ENCODE results near the gene GPR78. TPM values are rescaled to one million over a fixed set of nuclear protein-coding genes. Genes with fewer than 3 reads are reported as not detected.

GPR78 gene
- total and polyA plus RNA-seq, 2 of the 13 experiments (the other 11 are each of a cell fraction or from before 2014, with no cell fraction given), result 0.01 to 0.07 TPM

GRCh38 chr4:8547108-8547911, 32.9 kb upstream of the GPR78 start:
- Histone ChIP-seq H3K36me3 (replicated peaks in 1 of 2; ENCODE audit: control insufficient read depth in 1 of 2, insufficient read depth in 2 of 2, low read length in 2 of 2) (no peaks in the 10 kb centered on the region), H3K4me3 (replicated peaks in 1 of 3; ENCODE audit: insufficient read depth in 1 of 3, low read depth in 2 of 3, low read length in 3 of 3) (no peak overlapping the region), H3K9me3 (ENCODE audit: low read length) (no peaks in the 10 kb centered on the region), H2AFZ (ENCODE audit: low read length) (no peak overlapping the region), H3K9ac (ENCODE audit: insufficient read depth, low read depth, low read length) (no peak overlapping the region), H3K79me2 (ENCODE audit: insufficient read depth, low read length) (no peaks in the 10 kb centered on the region), H3K27me3 (ENCODE audit: control insufficient read depth in 1 of 2, insufficient read depth in 2 of 2, low read length in 2 of 2) (peaks cover 2 to 43% of the 10 kb centered on the region in 2 experiments), H4K20me1 (ENCODE audit: insufficient read depth, low read length) (no peaks in the 10 kb centered on the region), H3K4me1 (ENCODE audit: insufficient read depth, low read length) (no peaks in the 10 kb centered on the region), H3K4me2 (ENCODE audit: low read depth, low read length) (no peak overlapping the region), H3K27ac (ENCODE audit: extremely low read length, insufficient read depth, low read length) (no peak overlapping the region)
- ATAC-seq, result peak; percentile 49; the same call in 2 of the 3 replicates
- no peak for FAIRE-seq
- ChIA-PET CTCF (ENCODE audit: low intra/inter-chr PET ratio, low total read pairs) (interaction anchor here (1.8 kb wide), 1 partner anchor 79 kb away, joined by 11 read pairs; no protein-coding TSS in a partner anchor), POLR2A (no interaction called here)
- no TSS peak for BruUV-seq (replicated peaks)
- in situ Hi-C loops (cut with HindIII; ENCODE audit: extremely low pct_ligation_motif_present, low pct_unique_long_range_greater_than_20kb) (loop anchor here (10.0 kb wide), 1 partner anchor 73 kb away; no protein-coding TSS in a partner anchor), intact Hi-C loops (cut with micrococcal nuclease; ENCODE audit: unreplicated experiment) (no loop called here)
- no peak for TF ChIP-seq BATF2 (CRISPR knock-in tag; IDR thresholded peaks at IDR 0.05)
- TF ChIP-seq ZNF629 (CRISPR knock-in tag; conservative IDR thresholded peaks at IDR 0.05), result peak; percentile 48; the same call in 1 of the 2 replicates
- TF ChIP-seq ZC3H4 (CRISPR knock-in tag; IDR thresholded peaks at IDR 0.05; ENCODE audit: borderline replicate concordance), result no peak
- peak; percentile 49 for TF ChIP-seq STAG1 (CRISPR knock-in tag; IDR thresholded peaks at IDR 0.05)
- 0 out of 2 replicates have a peak, but pooled peaks have one; percentile 25 for TF ChIP-seq CTCF (CRISPR knock-in tag; IDR thresholded peaks at IDR 0.05)
- DNase-seq (ENCODE audit: low spot score), result peak; percentile 12
- 14% methylated on average over 15 of the region's 16 CpGs for WGBS (ENCODE audit: low lambda C conversion rate)
